Right cardiac atrium (tissue), 5 donors: Measurements from ENCODE around the gene WDR77. TPM values are rescaled to one million over a fixed set of nuclear protein-coding genes. Genes with fewer than 3 reads are reported as not detected.
A peak's percentile ranks its signal among the peaks of the same experiment; 100 is the strongest.

Experiments used
- ATAC-seq, 2 donors: fragments of 200-7000 bp; cut with Tn5 transposase; one replicate each; pipeline versions ENCODE4 v1.8.0 to v1.9.1; 2020; ENCODE audit warnings: moderate library complexity in 2 of 2, mild to moderate bottlenecking in 1 of 2
- DNase-seq, 3 donors: peaks; one replicate each; pipeline ENCODE4 v3.0.0-alpha.2; 2020
- H3K27ac ChIP-seq: one replicate; pipeline ENCODE4 v1.5.1; 2013; ENCODE audit warnings: mild to moderate bottlenecking, low read length, control low read depth, moderate library complexity
- H3K27me3 ChIP-seq: one replicate; pipeline ENCODE4 v1.6.1; 2013; ENCODE audit not compliant: control insufficient read depth, insufficient read depth
- H3K4me1 ChIP-seq: one replicate; pipeline ENCODE4 v1.6.1; 2013; ENCODE audit warnings: low read length; ENCODE audit not compliant: control insufficient read depth, insufficient read depth
- H3K4me3 ChIP-seq: one replicate; pipeline ENCODE4 v1.5.1; 2013; ENCODE audit warnings: low read length, control low read depth
- H3K9me3 ChIP-seq: one replicate; pipeline ENCODE4 v1.6.1; 2013; ENCODE audit warnings: low read length; ENCODE audit not compliant: control insufficient read depth
- WGBS: extraction: QIAGEN DNeasy Blood & Tissue Kit; methylation state at CpG from one replicate; pipeline ENCODE4 v1.1.7; 2013; 5-methylcytosine and 5-hydroxymethylcytosine counted together
- intact Hi-C, 4 donors: fragments of 100-400 bp; cut with DNase I; formaldehyde crosslinking; loops; one replicate each; pipeline versions ENCODE4 v1.11.0 to v1.14.0; 2022 to 2023
- polyA plus RNA-seq: library from polyadenylated mRNA; stranded (reverse); fragments of 200-250 nt; gene quantifications from one replicate; pipeline ENCODE4 v1.2.3, GENCODE V29; 2013
- total RNA-seq, 4 donors: library from RNA; stranded (reverse); fragmentation: NEBNext Ultra II Directional; extraction: Animal tissue kit (Norgen Biotek cat#: 25700); gene quantifications; one replicate each; pipeline ENCODE4 v1.2.1, GENCODE V29; 2021
- donor health status: healthy with polysubstance abuse.
- donor health status: DM: no; HTN: yes; CAD: no.
- donor health status: DM: no; HTN: no; CAD: no.
- donor health status: DM: no; HTN: yes; CAD: no; lungs with severe emphysema.
- donor health status: DM: yes; HTN: yes; CAD: no.

The WDR77 gene
- total and polyA plus RNA-seq, 5 donors, result 24.1 to 29.2 (median 28.2) TPM

DNA sequence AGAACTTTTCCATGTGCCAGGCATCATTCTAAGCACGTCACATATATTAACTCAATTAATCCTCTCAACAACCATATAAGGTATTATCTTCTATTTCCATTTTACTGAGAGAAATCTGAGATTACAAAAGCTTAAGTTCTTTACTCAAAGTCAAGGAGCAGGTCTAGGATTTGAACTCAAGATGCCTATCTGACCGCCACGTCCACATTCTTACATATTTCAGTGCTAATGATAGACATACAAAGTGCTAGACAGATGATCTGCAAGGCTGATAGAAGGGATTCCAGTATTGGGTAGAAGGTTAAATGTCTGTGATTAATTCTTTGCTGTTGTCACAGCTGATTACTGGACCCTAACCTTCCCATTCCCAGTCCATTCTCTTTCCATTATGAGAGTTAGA lies 4.7 kb upstream of the WDR77 start:
- 82% methylated on average over 3 of the region's 3 CpGs for WGBS
- ATAC-seq (no peak), DNase-seq (no peak)
- H3K27me3 ChIP-seq, result no peaks in the 10 kb centered on the region
- H3K27ac ChIP-seq, result no peak overlapping the region
- H3K4me3 ChIP-seq, result no peak overlapping the region
- no peaks in the 10 kb centered on the region for H3K4me1 ChIP-seq
- no peaks in the 10 kb centered on the region for H3K9me3 ChIP-seq
- intact Hi-C loops, result no loop called here

DNA sequence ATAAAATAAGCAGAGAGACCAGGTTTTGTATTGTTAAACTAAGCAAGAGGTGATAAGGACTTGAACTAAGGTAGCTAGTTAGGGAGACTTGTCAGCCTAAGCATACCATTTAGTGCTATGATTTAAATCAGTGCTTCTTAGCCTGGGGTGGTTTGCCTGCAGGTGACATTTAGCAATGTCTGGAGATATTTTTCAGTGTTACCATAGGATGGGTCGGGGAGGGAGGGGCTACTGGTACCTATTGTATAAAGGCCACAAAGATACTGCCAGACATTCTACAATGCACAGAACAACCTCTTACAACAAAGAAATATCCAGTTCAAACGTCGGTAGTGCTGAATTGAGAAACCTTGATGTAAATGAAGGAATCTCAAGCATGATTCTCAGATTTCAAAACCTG lies 3.5 kb upstream of the WDR77 start:
- H3K9me3 ChIP-seq, result no peaks in the 10 kb centered on the region
- no peak overlapping the region for H3K27ac ChIP-seq
- no peak for DNase-seq
- no peak overlapping the region for H3K4me3 ChIP-seq
- intact Hi-C loops, result no loop called here
- no peak for ATAC-seq
- no peaks in the 10 kb centered on the region for H3K4me1 ChIP-seq
- WGBS, result 75% methylated on average over 3 of the region's 3 CpGs
- H3K27me3 ChIP-seq, result no peaks in the 10 kb centered on the region

DNA sequence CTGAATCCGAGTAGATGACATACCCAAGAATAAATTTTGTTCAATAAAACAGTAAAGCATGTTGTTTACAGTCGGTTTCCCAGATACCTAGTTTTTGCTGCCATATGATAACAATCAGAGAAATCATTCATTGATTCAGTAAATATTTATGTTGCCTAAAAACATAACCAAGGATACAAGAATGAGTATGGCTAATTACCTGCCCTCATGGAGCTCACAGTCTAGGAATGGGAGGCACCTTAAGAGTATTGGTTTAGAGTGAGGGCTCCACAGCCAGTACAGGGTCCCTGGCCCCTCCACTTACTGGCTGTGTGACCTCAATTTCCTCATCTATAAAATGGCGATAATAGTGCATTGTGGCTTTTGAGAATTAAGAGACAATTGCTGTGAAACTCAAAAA lies 1.1 kb upstream of the WDR77 start:
- H3K4me1 ChIP-seq, result no peaks in the 10 kb centered on the region
- WGBS, result 52% methylated on average over 3 of the region's 3 CpGs
- no peak for ATAC-seq
- no peak for DNase-seq
- no peak overlapping the region for H3K27ac ChIP-seq
- H3K4me3 ChIP-seq, result peak overlapping the region; percentile 94
- intact Hi-C loops, result no loop called here
- H3K27me3 ChIP-seq, result no peaks in the 10 kb centered on the region
- no peaks in the 10 kb centered on the region for H3K9me3 ChIP-seq

DNA sequence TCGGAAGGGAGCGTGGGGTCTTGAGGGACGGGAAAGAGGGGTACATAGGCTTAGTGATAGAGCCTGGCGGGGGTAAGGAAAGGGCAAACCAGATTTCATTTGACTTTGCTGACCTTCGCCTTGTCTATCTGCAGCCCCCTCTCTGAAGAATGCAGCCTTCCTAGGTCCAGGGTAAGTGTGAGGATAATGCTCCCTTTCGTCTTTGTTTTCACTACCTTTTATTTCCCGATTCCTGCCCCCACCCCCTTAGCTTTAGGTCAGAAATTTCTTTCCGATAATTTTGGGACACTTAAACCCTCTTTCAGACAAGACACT lies 604 bp upstream of the WDR77 start:
- Histone ChIP-seq H3K27ac (peak overlapping the region; percentile 99), H3K27me3 (no peaks in the 10 kb centered on the region), H3K9me3 (no peaks in the 10 kb centered on the region), H3K4me3 (peak overlapping the region; percentile 94), H3K4me1 (no peaks in the 10 kb centered on the region)
- DNase-seq (no peak), ATAC-seq (no peak)
- intact Hi-C loops, result no loop called here
- WGBS, result 1% methylated on average over 8 of the region's 8 CpGs

DNA sequence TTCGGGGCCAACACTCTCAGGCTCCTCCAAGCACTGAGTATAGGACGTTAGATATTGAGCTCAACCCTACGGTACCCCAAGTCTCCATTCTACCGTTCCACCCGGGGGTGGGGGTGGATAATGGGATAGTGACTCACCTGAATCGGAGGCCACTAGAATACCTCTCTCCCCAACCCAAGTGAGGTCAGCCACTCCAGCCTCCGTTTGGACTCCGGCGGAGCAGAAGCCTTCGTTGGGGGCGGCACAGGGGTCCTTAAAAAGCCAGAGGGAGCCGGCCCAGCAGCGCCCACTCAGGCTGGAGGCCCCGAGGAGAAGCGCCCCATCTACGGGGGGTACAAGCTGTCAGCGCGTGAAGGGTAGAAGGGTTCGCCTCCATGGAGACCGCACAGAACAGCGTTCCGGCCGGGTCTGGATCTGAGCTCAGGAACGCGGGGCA lies 556 bp downstream of the WDR77 start:
- H3K4me1 ChIP-seq, result no peaks in the 10 kb centered on the region
- H3K27me3 ChIP-seq, result no peaks in the 10 kb centered on the region
- intact Hi-C loops, result no loop called here
- H3K9me3 ChIP-seq, result no peaks in the 10 kb centered on the region
- peak; percentile 23 to 26 for ATAC-seq
- H3K4me3 ChIP-seq, result peak overlapping the region; percentile 94
- H3K27ac ChIP-seq, result peak overlapping the region; percentile 13
- no peak for DNase-seq
- 1% methylated on average over 25 of the region's 25 CpGs for WGBS

DNA sequence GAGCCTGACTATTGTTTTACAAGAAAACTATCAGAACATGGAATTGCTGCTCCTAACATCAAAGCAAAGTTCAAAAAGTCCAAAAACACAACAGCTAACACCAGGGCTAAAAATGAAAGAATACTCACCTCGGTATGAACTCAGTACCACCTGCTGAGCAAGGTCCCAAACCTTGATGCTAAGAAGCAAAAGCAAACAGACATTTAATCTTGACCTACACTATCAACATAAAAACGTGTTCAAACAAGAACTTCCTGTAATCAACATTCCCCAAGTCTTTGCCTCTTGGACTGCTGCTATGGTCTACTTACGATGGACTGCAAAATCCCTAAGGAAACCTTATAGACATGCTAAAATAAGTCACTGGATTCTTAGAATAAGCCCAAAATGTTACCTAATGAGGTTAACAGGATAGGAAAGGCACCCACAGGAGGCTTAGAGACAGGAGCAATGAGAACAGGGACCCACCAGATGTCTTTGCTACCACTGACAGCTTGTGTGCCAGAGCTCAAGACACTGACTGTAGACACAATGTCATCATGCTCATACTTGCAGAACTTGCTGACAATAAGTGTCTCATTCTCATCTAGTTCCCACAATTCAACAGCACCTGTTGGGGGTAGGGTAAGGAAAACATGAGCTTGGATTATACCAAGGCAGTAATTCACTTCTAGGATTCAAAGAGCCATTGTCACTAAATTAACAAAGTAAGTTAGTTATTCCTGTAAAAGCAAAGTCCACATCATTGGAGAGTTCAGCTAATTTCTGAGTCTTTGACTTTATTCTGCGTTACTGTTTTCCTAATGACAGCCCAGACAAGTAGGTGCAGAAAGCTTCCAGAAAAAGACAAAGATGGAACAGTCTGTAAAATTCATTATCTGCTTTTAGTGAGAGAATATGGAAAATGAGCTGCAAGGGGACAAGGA lies 1.8 kb downstream of the WDR77 start:
- intact Hi-C loops, result no loop called here
- H3K27me3 ChIP-seq, result no peaks in the 10 kb centered on the region
- H3K27ac ChIP-seq, result no peak overlapping the region
- ATAC-seq (no peak), DNase-seq (no peak)
- H3K9me3 ChIP-seq, result no peaks in the 10 kb centered on the region
- WGBS, result 68% methylated on average over 4 of the region's 4 CpGs
- no peaks in the 10 kb centered on the region for H3K4me1 ChIP-seq
- H3K4me3 ChIP-seq, result no peak overlapping the region

DNA sequence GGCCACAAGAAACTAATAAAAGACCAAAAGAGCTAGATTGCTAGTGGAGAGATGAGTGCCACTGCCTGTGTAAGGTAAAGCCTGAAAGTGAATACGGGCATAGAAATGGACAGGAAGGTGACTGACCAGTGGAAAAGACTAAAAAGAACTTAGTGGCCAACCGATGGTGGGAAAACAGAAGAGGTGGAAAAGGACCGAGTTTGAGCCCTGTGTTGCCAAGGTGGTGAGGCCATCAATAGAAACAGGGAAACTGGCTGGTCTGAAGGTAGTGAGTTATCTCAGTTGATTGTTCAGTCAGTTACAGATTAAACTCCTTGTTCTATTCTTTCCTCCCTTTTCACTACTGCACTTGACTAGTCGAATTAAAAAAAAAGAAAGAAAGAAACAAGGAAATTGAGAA lies 2.5 kb downstream of the WDR77 start:
- ATAC-seq, result no peak
- no peaks in the 10 kb centered on the region for H3K27me3 ChIP-seq
- no peak overlapping the region for H3K4me3 ChIP-seq
- intact Hi-C loops, result no loop called here
- no peak for DNase-seq
- no peak overlapping the region for H3K27ac ChIP-seq
- 88% methylated on average over 4 of the region's 4 CpGs for WGBS
- no peaks in the 10 kb centered on the region for H3K9me3 ChIP-seq
- H3K4me1 ChIP-seq, result no peaks in the 10 kb centered on the region

DNA sequence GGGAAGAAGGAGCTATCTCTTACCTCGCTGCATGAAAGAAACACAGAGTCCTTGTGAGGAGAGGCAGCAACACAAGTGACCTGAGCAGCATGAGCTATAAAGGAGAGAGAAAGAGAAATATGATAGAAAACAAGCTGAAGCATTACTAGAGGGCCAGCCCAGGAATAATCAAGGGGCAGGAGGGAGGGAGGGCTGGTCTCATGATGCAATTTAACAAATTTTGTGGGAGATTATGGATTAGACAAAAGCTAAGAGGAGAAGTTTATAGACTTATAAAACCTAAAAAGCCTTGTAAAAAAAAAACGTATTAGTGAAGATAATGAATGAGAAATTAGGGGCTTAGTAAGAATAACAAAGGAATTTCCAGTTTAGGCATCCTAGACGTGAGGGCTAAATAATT lies 5.0 kb downstream of the WDR77 start:
- Histone ChIP-seq H3K9me3 (no peaks in the 10 kb centered on the region), H3K4me3 (no peak overlapping the region), H3K27me3 (no peaks in the 10 kb centered on the region), H3K4me1 (no peaks in the 10 kb centered on the region), H3K27ac (no peak overlapping the region)
- intact Hi-C loops, result no loop called here
- ATAC-seq (no peak), DNase-seq (no peak)
- WGBS, result 78% methylated on average over 3 of the region's 3 CpGs

DNA sequence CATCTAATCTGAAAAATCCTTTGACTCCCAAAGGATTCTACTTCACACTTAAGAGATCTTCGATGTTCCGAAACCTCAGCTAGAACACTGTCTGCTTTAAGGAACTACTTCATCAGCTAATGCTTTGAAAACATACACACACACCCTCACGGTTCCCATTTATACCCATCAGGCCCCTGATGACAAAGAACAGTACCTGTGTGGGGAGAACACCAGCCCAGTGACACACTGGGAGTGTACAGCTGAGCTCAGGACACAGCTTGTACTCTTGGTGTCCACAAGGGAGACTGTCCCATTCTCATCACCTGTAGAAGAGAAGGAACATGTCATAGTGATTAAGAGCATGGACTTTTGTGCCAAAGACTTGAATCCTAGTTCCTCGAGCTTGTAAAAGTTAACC lies 6.6 kb downstream of the WDR77 start:
- ATAC-seq, result no peak
- 86% methylated on average over 4 of the region's 4 CpGs for WGBS
- no peaks in the 10 kb centered on the region for H3K4me1 ChIP-seq
- H3K27me3 ChIP-seq, result no peaks in the 10 kb centered on the region
- intact Hi-C loops, result no loop called here
- DNase-seq, result no peak
- no peak overlapping the region for H3K27ac ChIP-seq
- H3K9me3 ChIP-seq, result no peaks in the 10 kb centered on the region
- no peak overlapping the region for H3K4me3 ChIP-seq

DNA sequence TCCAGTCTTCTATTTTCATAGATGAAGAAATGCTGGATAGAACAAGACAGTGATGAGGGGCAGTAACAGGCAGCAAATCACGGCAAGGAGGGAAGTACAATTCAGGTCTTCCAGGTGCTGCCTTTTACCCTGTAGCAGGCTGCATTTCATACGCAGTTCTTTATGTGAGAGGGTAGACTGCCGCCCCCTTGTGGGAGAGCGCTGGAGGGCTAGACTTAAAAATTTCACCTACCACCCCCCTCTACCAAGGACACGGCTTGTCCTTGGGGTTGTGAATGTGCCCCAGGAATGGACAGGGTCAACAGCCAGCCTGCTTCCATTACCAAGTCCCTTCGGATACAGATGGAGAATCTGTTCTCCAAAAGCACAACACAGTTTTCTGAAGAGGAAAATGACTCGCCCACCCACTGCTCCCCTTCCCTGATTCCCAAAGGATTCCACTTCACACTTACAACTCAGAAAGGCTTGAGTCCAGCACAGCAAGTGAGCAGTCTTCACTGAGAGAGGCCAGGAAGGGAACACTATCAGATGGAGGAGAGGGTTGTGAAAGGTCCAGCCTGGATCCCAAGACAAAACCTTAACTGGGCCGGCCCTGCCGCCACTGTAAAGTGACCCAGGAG lies 7.4 kb downstream of the WDR77 start:
- DNase-seq (peak in 2 of 3 donors; percentile 27 to 51), ATAC-seq (peak in 1 of 2 donors; percentile 47)
- WGBS, result 63% methylated on average over 9 of the region's 9 CpGs
- intact Hi-C loops, result no loop called here
- Histone ChIP-seq H3K27me3 (no peaks in the 10 kb centered on the region), H3K4me3 (no peak overlapping the region), H3K9me3 (no peaks in the 10 kb centered on the region), H3K4me1 (no peaks in the 10 kb centered on the region), H3K27ac (no peak overlapping the region)

DNA sequence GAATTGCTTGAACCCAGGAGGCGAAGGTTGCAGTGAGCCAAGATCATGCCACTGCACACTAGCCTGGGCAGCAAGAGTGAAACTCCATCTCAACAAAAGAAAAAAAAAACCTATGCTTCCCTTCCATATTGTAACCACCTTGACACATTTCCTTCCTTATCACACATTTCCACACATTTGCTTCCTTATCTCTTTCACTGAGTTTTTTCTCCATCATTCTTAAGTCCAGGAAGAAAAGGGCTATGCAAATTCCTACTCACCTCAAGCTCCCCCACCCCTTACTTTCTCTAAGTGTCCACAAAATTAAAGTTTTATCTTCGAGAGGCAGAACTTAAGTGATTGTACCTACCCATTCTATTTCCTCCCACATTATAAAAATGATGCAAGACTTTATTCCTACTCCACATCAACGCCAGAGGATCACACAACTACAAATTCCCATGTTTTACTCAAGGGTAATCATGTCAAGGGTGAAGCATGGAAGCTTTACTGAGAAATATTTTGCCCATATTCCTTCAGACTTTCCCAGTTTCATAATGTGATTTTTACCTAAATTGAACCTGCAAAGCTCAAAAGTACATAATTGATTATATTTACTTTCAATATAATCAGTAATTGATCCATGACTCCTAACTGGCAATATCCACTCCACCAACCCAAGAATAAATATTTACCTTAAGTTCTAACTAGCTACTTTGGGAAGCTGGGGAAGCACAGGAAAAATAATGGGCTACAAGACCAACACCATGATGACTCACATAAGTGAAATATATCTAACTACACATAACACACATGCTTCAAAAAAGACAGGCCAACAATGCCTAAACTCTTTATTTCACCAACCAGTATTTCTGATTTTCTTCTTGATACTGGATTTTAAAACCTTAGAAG lies 9.3 kb downstream of the WDR77 start:
- Histone ChIP-seq H3K9me3 (no peaks in the 10 kb centered on the region), H3K4me3 (no peak overlapping the region), H3K27me3 (no peaks in the 10 kb centered on the region), H3K27ac (no peak overlapping the region), H3K4me1 (no peaks in the 10 kb centered on the region)
- intact Hi-C loops, result no loop called here
- no peak for DNase-seq
- 87% methylated on average over 3 of the region's 3 CpGs for WGBS
- no peak for ATAC-seq
